ENCODE data around the gene RBM15B. TPM values are rescaled to one million over a fixed set of nuclear protein-coding genes. Genes with fewer than 3 reads are reported as not detected.

The RBM15B gene
- total and polyA plus RNA-seq, 12 donors, result 3.6 to 17.1 (median 13.4) TPM

- intact Hi-C loops (cut with DNase I), result loop anchor here (1.0 to 10.0 kb wide), 11 partner anchors 45 to 815 kb away; partner anchors contain the start of genes TEX264 (in 4 of the 10), MAPKAPK3 (in 3 of the 10) and DCAF1 (in 2 of the 10)
Measured at GRCh38 chr3:51389423-51390183, 1.5 kb upstream of the RBM15B start.

GRCh38 chr3:51390246-51391074 lies 625 bp upstream of the RBM15B start:
- Histone ChIP-seq H3K4me1 (peaks cover 33 to 91% (median 84%) of the 10 kb centered on the region in 9 donors), H3K4me3 (peak overlapping the region in 9 of 10 donors; percentile 64 to 76 (median 70)), H3K27me3 (no peaks in the 10 kb centered on the region), H3K9me3 (no peaks in the 10 kb centered on the region), H3K27ac (peak overlapping the region in 9 of 10 donors; percentile 80 to 97 (median 91)), H3K36me3 (peaks cover 0 to 75% (median 33%) of the 10 kb centered on the region in 9 donors)
- TF ChIP-seq CTCF (IDR thresholded peaks at IDR 0.05), result peak in 2 of 9 donors; percentile 85 to 87
- 39% methylated on average over 29 of the region's 29 CpGs for WGBS, 2 donors
- peak in 6 of 8 donors; percentile 5 to 31 (median 21) for ATAC-seq
- no peak for DNase-seq
- intact Hi-C loops (cut with DNase I), result loop anchor here in 9 of 10 donors (1.0 to 10.0 kb wide), 6 partner anchors 107 to 774 kb away; partner anchors contain the start of genes TEX264 (in 3 of the 9) and DCAF1 (in 2 of the 9)

More at GRCh38 chr3:51389423-51390183, 1.5 kb upstream of the RBM15B start:
- TF ChIP-seq CTCF (IDR thresholded peaks at IDR 0.05), result peak; percentile 47 to 75 (median 70)
- Histone ChIP-seq H3K36me3 (peaks cover 0 to 66% (median 32%) of the 10 kb centered on the region in 9 donors), H3K27ac (peak overlapping the region in 2 of 10 donors; percentile 94 to 95), H3K4me3 (no peak overlapping the region), H3K27me3 (no peaks in the 10 kb centered on the region), H3K4me1 (peaks cover 32 to 82% (median 77%) of the 10 kb centered on the region in 9 donors), H3K9me3 (no peaks in the 10 kb centered on the region)
- no peak for ATAC-seq
- DNase-seq, result peak; percentile 28 to 37
- 49 to 50% methylated on average over 6 of the region's 6 CpGs for WGBS, 2 donors

- Histone ChIP-seq H3K9me3 (no peaks in the 10 kb centered on the region), H3K36me3 (peaks cover 0 to 84% (median 42%) of the 10 kb centered on the region in 9 donors), H3K4me3 (peak overlapping the region; percentile 36 to 76 (median 68)), H3K27me3 (no peaks in the 10 kb centered on the region), H3K27ac (peak overlapping the region; percentile 61 to 97 (median 90)), H3K4me1 (peaks cover 27 to 91% (median 85%) of the 10 kb centered on the region in 9 donors)
- ATAC-seq, result peak in 1 of 8 donors; percentile 1
- no peak for TF ChIP-seq CTCF (IDR thresholded peaks at IDR 0.05)
- 4 to 9% methylated on average over 89 to 115 of the region's 115 CpGs for WGBS, 2 donors
- DNase-seq, result peak in 1 of 2 donors; percentile 32
- intact Hi-C loops (cut with DNase I), result loop anchor here in 8 of 10 donors (5.0 to 10.0 kb wide), 5 partner anchors 106 to 293 kb away; partner anchors contain the start of genes TEX264 (in 3 of the 8) and DCAF1 (in 2 of the 8)
Measured at GRCh38 chr3:51391566-51392354, 675 bp downstream of the RBM15B start.
